Activated CD4-positive, alpha-beta memory T cell treated with anti-CD3 and anti-CD28 coated beads, Interleukin-2, amount 10 ng/mL, durations not matched to agents 7 days and 5 days (primary cell): ENCODE data around the gene AGBL1. TPM values are rescaled to one million over a fixed set of nuclear protein-coding genes. Genes with fewer than 3 reads are reported as not detected.

Source experiments
- CTCF ChIA-PET: fragments of 350-600 bp; sonication (Branson Sonifier 250); formaldehyde crosslinking; loops from one replicate; lab custom pipeline; 2021; ENCODE audit warnings: antibody characterized with exemption, inconsistent platforms; lab: Charles Lee
- POLR2A ChIA-PET: fragments of 350-600 bp; sonication (Branson Sonifier 250); formaldehyde crosslinking; loops from one replicate; lab custom pipeline; 2021; ENCODE audit warnings: antibody characterized with exemption; lab: Charles Lee
- DNase-seq: peaks from one replicate; pipeline ENCODE4 v3.0.0-alpha.2; 2020
- H3K27ac Mint-ChIP-seq: one replicate; pipeline ENCODE4 v1.8.0; 2021; ENCODE audit warnings: mild to moderate bottlenecking, mixed read lengths
- H3K27me3 Mint-ChIP-seq: one replicate; pipeline ENCODE4 v1.8.0; 2021; ENCODE audit warnings: mixed read lengths
- H3K36me3 Mint-ChIP-seq: one replicate; pipeline ENCODE4 v1.8.0; 2021; ENCODE audit warnings: low read depth, mixed read lengths
- H3K4me1 Mint-ChIP-seq: one replicate; pipeline ENCODE4 v1.8.0; 2021; ENCODE audit warnings: mixed read lengths
- H3K4me3 Mint-ChIP-seq: one replicate; pipeline ENCODE4 v1.8.0; 2021; ENCODE audit warnings: mild to moderate bottlenecking, mixed read lengths
- H3K9me3 Mint-ChIP-seq: one replicate; pipeline ENCODE4 v1.8.0; 2021; ENCODE audit warnings: mixed read lengths
- total RNA-seq, 2 experiments: library from RNA; stranded (reverse); gene quantifications; one replicate each; pipeline ENCODE4 v1.2.3, GENCODE V29; 2021

Gene AGBL1
- total RNA-seq, 2 experiments from 2014 or later, result not detected

- H3K27ac Mint-ChIP-seq, result no peak overlapping the region
- ChIA-PET POLR2A (no interaction called here), CTCF (no interaction called here)
- H3K27me3 Mint-ChIP-seq, result no peaks in the 10 kb centered on the region
- DNase-seq, result no peak
- H3K4me3 Mint-ChIP-seq, result no peak overlapping the region
- no peaks in the 10 kb centered on the region for H3K36me3 Mint-ChIP-seq
- H3K9me3 Mint-ChIP-seq, result no peaks in the 10 kb centered on the region
- H3K4me1 Mint-ChIP-seq, result no peaks in the 10 kb centered on the region
Measured at GRCh38 chr15:86161250-86161649, 81.6 kb downstream of the AGBL1 start.

DNA sequence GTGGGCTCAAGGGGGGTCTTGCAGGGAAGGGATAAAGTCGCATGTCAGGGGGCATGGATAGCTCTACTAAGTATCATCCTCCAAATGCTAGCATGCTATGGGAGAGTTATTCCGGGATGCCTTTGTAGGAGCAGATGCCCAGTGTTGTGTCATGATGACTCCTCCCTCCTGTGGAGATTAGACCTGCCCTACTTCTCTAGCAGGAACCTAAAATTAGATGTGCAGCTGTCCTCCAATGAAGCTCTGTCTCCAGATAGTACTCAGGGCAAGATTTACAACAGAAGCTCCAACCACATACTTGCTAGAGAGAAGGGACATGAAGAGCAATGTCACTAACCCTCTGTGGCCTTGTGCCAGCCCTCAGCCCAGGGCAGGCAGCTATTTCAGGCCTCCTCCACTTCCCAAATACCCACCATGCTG is 82.5 kb downstream of the AGBL1 start:
- H3K27me3 Mint-ChIP-seq, result no peaks in the 10 kb centered on the region
- H3K9me3 Mint-ChIP-seq, result no peaks in the 10 kb centered on the region
- no peak overlapping the region for H3K4me3 Mint-ChIP-seq
- H3K36me3 Mint-ChIP-seq, result no peaks in the 10 kb centered on the region
- POLR2A ChIA-PET, result no interaction called here
- no peaks in the 10 kb centered on the region for H3K4me1 Mint-ChIP-seq
- CTCF ChIA-PET, result no interaction called here
- H3K27ac Mint-ChIP-seq, result no peak overlapping the region
- no peak for DNase-seq

DNA sequence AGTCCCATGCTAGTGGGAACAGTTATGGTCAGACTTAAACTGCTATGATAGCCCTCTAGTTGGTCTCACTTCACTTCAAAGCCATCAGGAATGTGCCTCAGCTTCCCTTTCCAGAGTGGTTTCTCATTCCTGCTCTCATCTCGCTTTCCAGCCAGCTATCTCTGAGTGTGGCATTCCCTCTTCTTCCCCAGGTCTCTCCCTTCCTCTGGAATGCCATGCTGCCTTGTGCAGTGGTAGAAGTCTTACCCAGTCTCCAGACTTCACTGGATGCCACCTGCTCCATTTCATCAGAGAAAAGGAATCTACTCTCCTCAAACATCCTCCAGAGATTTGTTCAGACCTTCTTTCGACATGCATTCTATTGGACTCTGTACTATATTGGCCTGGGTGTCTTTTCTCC is 83.0 kb downstream of the AGBL1 start:
- Mint-ChIP-seq H3K4me1 (no peaks in the 10 kb centered on the region), H3K9me3 (no peaks in the 10 kb centered on the region), H3K36me3 (no peaks in the 10 kb centered on the region), H3K27ac (no peak overlapping the region), H3K27me3 (no peaks in the 10 kb centered on the region), H3K4me3 (no peak overlapping the region)
- no peak for DNase-seq
- POLR2A ChIA-PET, result no interaction called here
- CTCF ChIA-PET, result no interaction called here

DNA sequence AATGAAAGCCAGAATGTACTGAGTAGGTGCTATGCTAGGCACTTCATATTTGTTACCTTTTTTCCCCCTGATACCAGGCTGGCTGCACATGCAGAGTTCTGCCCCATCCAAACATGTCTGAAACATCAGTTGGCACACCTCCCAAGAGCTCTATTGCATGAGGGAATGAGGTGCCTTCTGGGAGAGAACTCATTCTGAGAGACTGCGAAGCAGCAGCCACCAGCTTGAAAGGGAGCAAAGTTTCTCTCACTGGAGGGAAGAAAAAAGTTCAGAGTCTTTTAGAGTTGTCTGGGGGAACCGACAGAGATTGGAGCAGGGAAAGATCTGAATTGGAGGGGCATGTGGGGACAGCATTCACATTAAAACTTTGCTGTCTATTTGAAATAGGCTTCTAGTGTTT is 84.1 kb downstream of the AGBL1 start:
- no peak overlapping the region for H3K4me3 Mint-ChIP-seq
- no peaks in the 10 kb centered on the region for H3K27me3 Mint-ChIP-seq
- no peaks in the 10 kb centered on the region for H3K4me1 Mint-ChIP-seq
- POLR2A ChIA-PET, result no interaction called here
- no peak for DNase-seq
- CTCF ChIA-PET, result no interaction called here
- H3K27ac Mint-ChIP-seq, result no peak overlapping the region
- no peaks in the 10 kb centered on the region for H3K9me3 Mint-ChIP-seq
- no peaks in the 10 kb centered on the region for H3K36me3 Mint-ChIP-seq

DNA sequence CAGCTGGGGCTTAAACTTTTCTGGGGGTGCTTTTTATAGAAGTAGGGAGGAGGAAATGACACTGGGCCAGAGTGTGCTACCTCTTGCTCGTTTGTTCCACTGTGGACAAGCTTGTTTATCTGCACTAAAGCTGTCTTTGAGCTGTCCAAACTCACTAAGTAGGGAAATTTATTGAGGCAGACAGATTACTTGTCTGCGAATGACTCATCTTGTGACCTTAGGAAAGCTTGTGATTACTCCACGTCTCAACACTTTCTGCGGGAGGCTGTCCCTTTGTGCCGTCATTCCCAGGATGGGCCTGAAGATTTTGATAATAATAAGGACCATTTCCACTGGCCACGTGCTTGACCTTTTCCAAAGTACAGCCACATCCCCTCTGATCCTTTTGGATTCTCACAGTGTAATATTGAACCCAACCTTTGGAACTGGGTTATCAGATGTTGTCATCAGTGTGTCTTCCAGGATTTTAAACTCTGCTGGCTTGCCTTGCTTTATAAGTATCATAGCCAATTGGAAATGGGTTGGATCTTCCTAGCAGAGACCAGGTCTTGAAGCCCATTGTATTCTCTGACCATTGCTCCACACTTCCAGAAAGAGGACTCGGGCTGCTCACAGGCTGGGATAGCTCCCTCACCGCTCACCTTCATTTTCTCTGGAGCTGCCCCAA is 84.7 kb downstream of the AGBL1 start:
- no peaks in the 10 kb centered on the region for H3K27me3 Mint-ChIP-seq

DNA sequence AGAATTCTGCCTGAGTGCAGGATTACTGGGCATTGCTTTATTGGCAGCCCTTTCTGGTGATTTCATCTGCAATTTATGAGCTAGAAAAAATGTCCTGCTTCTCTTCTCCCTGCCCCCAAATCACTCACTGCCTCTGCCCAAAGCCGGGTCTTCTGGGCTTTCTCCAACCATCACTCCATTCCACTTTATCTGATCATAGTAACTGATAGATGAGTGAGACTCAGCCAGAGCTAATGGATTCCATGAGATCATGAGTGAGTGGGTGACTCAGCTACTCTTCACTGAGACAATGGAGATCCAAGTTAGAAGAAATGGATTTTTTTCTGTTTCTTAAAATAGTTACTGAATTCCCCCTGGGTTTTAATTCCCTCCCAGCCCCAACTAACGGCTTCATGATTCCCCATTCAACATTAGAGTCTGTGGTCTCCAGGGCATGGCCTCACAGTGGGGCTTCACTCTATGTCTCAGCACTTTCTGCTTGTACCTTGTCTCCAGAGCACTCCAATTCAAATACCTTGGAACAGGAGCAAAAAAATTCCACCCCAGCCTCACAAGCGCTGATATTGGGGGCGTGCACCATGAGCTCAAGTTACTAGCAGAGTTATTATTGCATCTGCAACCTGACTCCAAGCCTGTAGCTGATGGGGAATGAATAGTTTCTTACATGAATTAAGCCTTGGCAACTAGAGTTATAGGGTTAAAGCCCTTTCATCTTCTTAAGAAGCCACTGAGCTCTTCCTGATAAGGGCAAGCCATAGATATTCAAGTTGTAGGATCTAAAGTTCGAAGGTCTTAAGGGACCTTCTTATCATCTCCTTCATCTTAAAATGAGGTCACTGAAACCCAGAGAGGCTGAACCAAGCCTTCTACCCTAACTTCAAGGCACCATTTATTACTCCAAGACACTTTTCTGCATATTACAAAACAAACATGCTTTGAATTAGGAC is 85.9 kb downstream of the AGBL1 start:
- no peak for DNase-seq
- no peaks in the 10 kb centered on the region for H3K27me3 Mint-ChIP-seq
- H3K36me3 Mint-ChIP-seq, result no peaks in the 10 kb centered on the region
- no peak overlapping the region for H3K4me3 Mint-ChIP-seq
- CTCF ChIA-PET, result no interaction called here
- no peaks in the 10 kb centered on the region for H3K9me3 Mint-ChIP-seq
- POLR2A ChIA-PET, result no interaction called here
- H3K4me1 Mint-ChIP-seq, result no peaks in the 10 kb centered on the region
- no peak overlapping the region for H3K27ac Mint-ChIP-seq

More for the DNA sequence above, 84.7 kb downstream of the AGBL1 start:
- ChIA-PET POLR2A (no interaction called here), CTCF (no interaction called here)
- DNase-seq, result no peak
- Mint-ChIP-seq H3K9me3 (no peaks in the 10 kb centered on the region), H3K4me1 (no peaks in the 10 kb centered on the region), H3K4me3 (no peak overlapping the region), H3K36me3 (no peaks in the 10 kb centered on the region), H3K27ac (no peak overlapping the region)

GRCh38 chr15:86167841-86168240 is 88.2 kb downstream of the AGBL1 start:
- no peak overlapping the region for H3K27ac Mint-ChIP-seq
- no peak for DNase-seq
- CTCF ChIA-PET, result no interaction called here

DNA sequence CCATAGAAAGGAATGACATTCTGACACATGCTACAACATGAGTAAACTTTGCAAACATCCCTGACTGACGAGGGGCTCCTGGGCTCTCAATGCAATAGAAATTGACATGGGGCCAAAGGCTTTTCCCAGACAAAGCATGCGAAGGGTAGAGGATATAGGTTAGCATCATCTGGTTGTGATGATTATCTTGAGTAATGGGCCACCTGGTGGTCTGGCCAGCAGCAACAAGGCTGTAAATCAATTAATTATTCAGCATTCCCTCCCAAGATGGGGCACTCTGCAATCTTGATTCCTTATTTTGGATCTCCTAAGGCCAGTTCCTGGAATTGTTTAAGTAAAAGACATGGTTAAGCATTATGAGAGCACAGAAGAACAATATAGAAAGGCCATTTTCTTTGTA is 99.2 kb downstream of the AGBL1 start:
- Mint-ChIP-seq H3K36me3 (no peaks in the 10 kb centered on the region), H3K4me3 (no peak overlapping the region), H3K27me3 (peaks cover 10% of the 10 kb centered on the region), H3K4me1 (no peaks in the 10 kb centered on the region), H3K9me3 (no peaks in the 10 kb centered on the region), H3K27ac (no peak overlapping the region)
- CTCF ChIA-PET, result no interaction called here
- no peak for DNase-seq
- POLR2A ChIA-PET, result no interaction called here

More at GRCh38 chr15:86167841-86168240, 88.2 kb downstream of the AGBL1 start:
- Mint-ChIP-seq H3K27me3 (peaks cover under 1% of the 10 kb centered on the region), H3K4me1 (no peaks in the 10 kb centered on the region), H3K4me3 (no peak overlapping the region), H3K36me3 (no peaks in the 10 kb centered on the region), H3K9me3 (no peaks in the 10 kb centered on the region)
- POLR2A ChIA-PET, result no interaction called here

GRCh38 chr15:86183596-86184491 is 104.2 kb downstream of the AGBL1 start:
- ChIA-PET CTCF (no interaction called here), POLR2A (no interaction called here)
- Mint-ChIP-seq H3K27me3 (peaks cover 7% of the 10 kb centered on the region), H3K36me3 (no peaks in the 10 kb centered on the region), H3K9me3 (no peaks in the 10 kb centered on the region), H3K27ac (no peak overlapping the region), H3K4me1 (no peaks in the 10 kb centered on the region), H3K4me3 (no peak overlapping the region)
- DNase-seq, result no peak

- H3K27me3 Mint-ChIP-seq, result peaks cover 3% of the 10 kb centered on the region
- H3K4me3 Mint-ChIP-seq, result no peak overlapping the region
- no peak for DNase-seq
- no peak overlapping the region for H3K27ac Mint-ChIP-seq
- H3K4me1 Mint-ChIP-seq, result no peaks in the 10 kb centered on the region
- CTCF ChIA-PET, result no interaction called here
- POLR2A ChIA-PET, result no interaction called here
- no peaks in the 10 kb centered on the region for H3K36me3 Mint-ChIP-seq
- H3K9me3 Mint-ChIP-seq, result no peaks in the 10 kb centered on the region
Measured at GRCh38 chr15:86193716-86194380, 114.2 kb downstream of the AGBL1 start.

- Mint-ChIP-seq H3K27ac (no peak overlapping the region), H3K9me3 (no peaks in the 10 kb centered on the region), H3K4me1 (no peaks in the 10 kb centered on the region), H3K27me3 (no peaks in the 10 kb centered on the region), H3K36me3 (no peaks in the 10 kb centered on the region), H3K4me3 (no peak overlapping the region)
- ChIA-PET POLR2A (no interaction called here), CTCF (no interaction called here)
- DNase-seq, result no peak
Measured at GRCh38 chr15:86197770-86198169, 118.1 kb downstream of the AGBL1 start.

- POLR2A ChIA-PET, result no interaction called here
- Mint-ChIP-seq H3K4me1 (no peaks in the 10 kb centered on the region), H3K9me3 (no peaks in the 10 kb centered on the region), H3K36me3 (no peaks in the 10 kb centered on the region), H3K4me3 (no peak overlapping the region), H3K27me3 (no peaks in the 10 kb centered on the region), H3K27ac (no peak overlapping the region)
- DNase-seq, result no peak
- CTCF ChIA-PET, result no interaction called here
Measured at GRCh38 chr15:86199467-86200145, 119.9 kb downstream of the AGBL1 start.
